Measurements from ENCODE around the gene KRT15. TPM values are rescaled to one million over a fixed set of nuclear protein-coding genes. Genes with fewer than 3 reads are reported as not detected.

KRT15 gene
- total and polyA plus RNA-seq, 7 experiments from 2014 or later, result not detected

GRCh38 chr17:41503202-41503601 lies 15.5 kb downstream of the KRT15 start:
- H3K27ac Mint-ChIP-seq, result peak overlapping the region in 1 of 9 donors; percentile 75
- H3K36me3 Mint-ChIP-seq, result no peaks in the 10 kb centered on the region
- Histone ChIP-seq H3K9me3 (ENCODE audit: control insufficient read depth in 2 of 3, low read length in 3 of 3) (no peaks in the 10 kb centered on the region), H3K27me3 (ENCODE audit: control insufficient read depth in 2 of 2, insufficient read depth in 2 of 2, low read length in 2 of 2) (no peaks in the 10 kb centered on the region), H3K27ac (ENCODE audit: low read depth, low read length) (no peak overlapping the region), H3K4me1 (ENCODE audit: control insufficient read depth in 2 of 2, insufficient read depth in 2 of 2, low read length in 2 of 2) (no peaks in the 10 kb centered on the region), H3K4me3 (ENCODE audit: low read length) (no peak overlapping the region), H3K36me3 (ENCODE audit: control insufficient read depth in 2 of 3, insufficient read depth in 3 of 3, low read length in 3 of 3) (no peaks in the 10 kb centered on the region)
- intact Hi-C loops (cut with micrococcal nuclease), result no loop called here
- peaks cover 2 to 14% (median 3%) of the 10 kb centered on the region in 7 donors for H3K4me1 Mint-ChIP-seq
- CTCF ChIA-PET, result no interaction called here
- DNase-seq (no peak), ATAC-seq (no peak)
- peaks cover 0 to 2% (median 0%) of the 10 kb centered on the region in 11 donors for H3K9me3 Mint-ChIP-seq
- POLR2A ChIA-PET, result no interaction called here
- H3K27me3 Mint-ChIP-seq, result peaks cover 0 to 8% (median 0%) of the 10 kb centered on the region in 5 donors
- no peak overlapping the region for H3K4me3 Mint-ChIP-seq

DNA sequence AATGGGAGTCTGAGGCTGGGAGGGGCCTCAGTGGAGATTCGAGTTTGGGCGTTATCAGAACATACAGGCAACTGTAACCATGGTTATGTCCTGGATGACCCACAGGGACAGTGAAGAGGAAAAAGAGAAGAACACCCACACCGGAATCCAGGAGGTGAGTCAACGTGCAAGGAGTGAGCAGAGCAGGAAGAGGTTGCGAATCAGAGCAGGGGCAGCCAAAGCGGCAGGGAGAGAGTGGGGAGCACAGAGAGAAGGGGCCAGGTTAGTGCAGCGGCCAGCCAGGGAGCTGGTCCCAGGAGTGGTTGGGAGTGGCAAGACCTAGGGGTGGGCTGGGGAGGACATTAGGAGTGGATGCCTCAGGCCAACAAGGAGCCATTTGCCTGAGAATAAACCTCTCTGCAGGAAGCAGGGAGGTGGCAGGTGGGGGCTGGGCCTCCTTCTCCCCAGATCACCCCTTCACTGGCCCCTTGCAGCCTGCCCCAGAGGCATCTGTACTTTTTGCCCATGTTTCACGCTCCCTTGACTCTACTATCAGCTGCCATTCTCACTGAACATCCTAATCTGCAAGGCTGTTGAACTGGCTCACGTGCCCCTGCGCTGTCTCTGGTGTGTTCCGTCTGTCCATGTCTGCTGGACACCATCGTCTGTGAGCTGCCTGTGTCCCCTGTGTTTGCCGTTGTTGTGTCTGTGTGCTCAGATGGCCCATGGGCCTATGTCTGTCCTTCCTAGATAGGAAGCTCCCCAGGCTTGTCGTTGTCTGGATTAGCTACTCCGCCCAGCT lies 18.4 kb downstream of the KRT15 start:
- intact Hi-C loops (cut with micrococcal nuclease), result no loop called here
- Mint-ChIP-seq H3K27me3 (peaks cover 0 to 8% (median 0%) of the 10 kb centered on the region in 5 donors), H3K36me3 (no peaks in the 10 kb centered on the region), H3K9me3 (peaks cover 0 to 2% (median 0%) of the 10 kb centered on the region in 11 donors), H3K27ac (no peak overlapping the region), H3K4me1 (peaks cover 14 to 23% (median 17%) of the 10 kb centered on the region in 7 donors), H3K4me3 (no peak overlapping the region)
- Histone ChIP-seq H3K27ac (ENCODE audit: low read depth, low read length) (no peak overlapping the region), H3K4me1 (ENCODE audit: control insufficient read depth in 2 of 2, insufficient read depth in 2 of 2, low read length in 2 of 2) (peaks cover 0 to 9% of the 10 kb centered on the region in 2 donors), H3K4me3 (ENCODE audit: low read length) (no peak overlapping the region), H3K9me3 (ENCODE audit: control insufficient read depth in 2 of 3, low read length in 3 of 3) (no peaks in the 10 kb centered on the region), H3K27me3 (ENCODE audit: control insufficient read depth in 2 of 2, insufficient read depth in 2 of 2, low read length in 2 of 2) (no peaks in the 10 kb centered on the region), H3K36me3 (ENCODE audit: control insufficient read depth in 2 of 3, insufficient read depth in 3 of 3, low read length in 3 of 3) (no peaks in the 10 kb centered on the region)
- ChIA-PET CTCF (no interaction called here), POLR2A (no interaction called here)
- DNase-seq, result no peak
- peak; percentile 43 for ATAC-seq

GRCh38 chr17:41499714-41500113 lies 19.0 kb downstream of the KRT15 start:
- Mint-ChIP-seq H3K36me3 (no peaks in the 10 kb centered on the region), H3K9me3 (peaks cover 0 to 2% (median 0%) of the 10 kb centered on the region in 11 donors), H3K4me3 (no peak overlapping the region), H3K27ac (no peak overlapping the region), H3K4me1 (peaks cover 14 to 23% (median 17%) of the 10 kb centered on the region in 7 donors), H3K27me3 (peaks cover 0 to 8% (median 0%) of the 10 kb centered on the region in 5 donors)
- H3K9me3 ChIP-seq (ENCODE audit: control insufficient read depth in 2 of 3, low read length in 3 of 3), result no peaks in the 10 kb centered on the region
- ChIA-PET POLR2A (no interaction called here), CTCF (interaction anchor here (0.9 kb wide), 1 partner anchor 177 kb away, joined by 3 read pairs; no protein-coding TSS in a partner anchor)
- H3K27me3 ChIP-seq (ENCODE audit: control insufficient read depth in 2 of 2, insufficient read depth in 2 of 2, low read length in 2 of 2), result no peaks in the 10 kb centered on the region
- intact Hi-C loops (cut with micrococcal nuclease), result no loop called here
- peaks cover 0 to 9% of the 10 kb centered on the region in 2 donors for H3K4me1 ChIP-seq (ENCODE audit: control insufficient read depth in 2 of 2, insufficient read depth in 2 of 2, low read length in 2 of 2)
- no peaks in the 10 kb centered on the region for H3K36me3 ChIP-seq (ENCODE audit: control insufficient read depth in 2 of 3, insufficient read depth in 3 of 3, low read length in 3 of 3)
- no peak overlapping the region for H3K27ac ChIP-seq (ENCODE audit: low read depth, low read length)
- no peak for ATAC-seq
- no peak overlapping the region for H3K4me3 ChIP-seq (ENCODE audit: low read length)
- no peak for DNase-seq

GRCh38 chr17:41498276-41498675 lies 20.4 kb downstream of the KRT15 start:
- no peaks in the 10 kb centered on the region for H3K36me3 ChIP-seq (ENCODE audit: control insufficient read depth in 2 of 3, insufficient read depth in 3 of 3, low read length in 3 of 3)
- DNase-seq (no peak), ATAC-seq (peak; percentile 59)
- H3K27ac ChIP-seq (ENCODE audit: low read depth, low read length), result no peak overlapping the region
- intact Hi-C loops (cut with micrococcal nuclease), result no loop called here
- Mint-ChIP-seq H3K4me3 (no peak overlapping the region), H3K27ac (peak overlapping the region in 1 of 9 donors; percentile 83), H3K4me1 (peaks cover 16 to 23% (median 19%) of the 10 kb centered on the region in 7 donors), H3K27me3 (peaks cover 0 to 8% (median 0%) of the 10 kb centered on the region in 5 donors), H3K36me3 (no peaks in the 10 kb centered on the region), H3K9me3 (peaks cover 0 to 2% (median 0%) of the 10 kb centered on the region in 11 donors)
- no peak overlapping the region for H3K4me3 ChIP-seq (ENCODE audit: low read length)
- no peaks in the 10 kb centered on the region for H3K27me3 ChIP-seq (ENCODE audit: control insufficient read depth in 2 of 2, insufficient read depth in 2 of 2, low read length in 2 of 2)
- ChIA-PET POLR2A (no interaction called here), CTCF (no interaction called here)
- peaks cover 0 to 9% of the 10 kb centered on the region in 2 donors for H3K4me1 ChIP-seq (ENCODE audit: control insufficient read depth in 2 of 2, insufficient read depth in 2 of 2, low read length in 2 of 2)
- no peaks in the 10 kb centered on the region for H3K9me3 ChIP-seq (ENCODE audit: control insufficient read depth in 2 of 3, low read length in 3 of 3)

DNA sequence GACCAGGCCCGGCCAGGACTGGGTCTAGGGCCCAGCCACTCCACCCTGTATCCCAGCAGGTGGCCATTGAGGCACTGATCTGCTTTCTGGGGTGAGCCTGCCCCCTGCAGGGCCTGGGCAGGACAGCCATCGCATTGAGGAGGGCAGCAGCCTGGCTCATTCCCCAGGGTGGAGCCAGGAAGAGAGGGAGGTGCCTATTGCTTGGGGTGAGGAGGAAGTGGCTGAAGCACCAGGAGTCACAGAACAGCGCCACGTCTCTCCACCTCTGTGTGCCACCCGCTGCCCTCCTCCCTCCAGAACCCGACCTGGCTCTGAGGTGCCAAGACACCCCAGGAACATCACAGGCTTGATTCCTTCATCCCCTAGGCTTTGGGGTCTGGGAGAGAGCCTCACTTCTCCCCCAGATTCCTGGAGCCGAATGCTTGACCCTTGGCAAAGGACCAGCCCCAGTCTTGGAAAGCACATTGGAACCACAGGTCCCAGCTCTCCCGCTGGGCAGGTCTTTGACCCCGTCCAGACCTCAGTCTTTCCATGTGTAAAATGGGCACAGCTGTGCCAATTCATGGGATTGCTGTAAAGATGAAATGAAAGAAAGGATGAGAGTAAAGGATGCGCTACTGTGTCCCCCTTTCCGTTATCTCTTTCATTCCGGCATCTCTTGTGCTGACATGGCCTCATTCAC lies 21.7 kb downstream of the KRT15 start:
- DNase-seq (peak; percentile 19 to 61 (median 48)), ATAC-seq (peak; percentile 88)
- no peak overlapping the region for H3K4me3 ChIP-seq (ENCODE audit: low read length)
- H3K27ac ChIP-seq (ENCODE audit: low read depth, low read length), result no peak overlapping the region
- H3K27me3 ChIP-seq (ENCODE audit: control insufficient read depth in 2 of 2, insufficient read depth in 2 of 2, low read length in 2 of 2), result no peaks in the 10 kb centered on the region
- H3K9me3 ChIP-seq (ENCODE audit: control insufficient read depth in 2 of 3, low read length in 3 of 3), result no peaks in the 10 kb centered on the region
- H3K4me1 ChIP-seq (ENCODE audit: control insufficient read depth in 2 of 2, insufficient read depth in 2 of 2, low read length in 2 of 2), result peaks cover 0 to 9% of the 10 kb centered on the region in 2 donors
- no peaks in the 10 kb centered on the region for H3K36me3 ChIP-seq (ENCODE audit: control insufficient read depth in 2 of 3, insufficient read depth in 3 of 3, low read length in 3 of 3)
- ChIA-PET POLR2A (interaction anchor here (0.7 kb wide), 1 partner anchor 171 kb away, joined by 7 read pairs; no protein-coding TSS in a partner anchor), CTCF (no interaction called here)
- no peaks in the 10 kb centered on the region for H3K36me3 Mint-ChIP-seq
- H3K9me3 Mint-ChIP-seq, result no peaks in the 10 kb centered on the region
- H3K27me3 Mint-ChIP-seq, result peaks cover 0 to 8% (median 0%) of the 10 kb centered on the region in 5 donors
- intact Hi-C loops (cut with micrococcal nuclease), result loop anchor here (1.0 kb wide), 2 partner anchors 82 to 588 kb away; no protein-coding TSS in a partner anchor
- peaks cover 21 to 29% (median 23%) of the 10 kb centered on the region in 7 donors for H3K4me1 Mint-ChIP-seq
- H3K27ac Mint-ChIP-seq, result peak overlapping the region in 4 of 9 donors; percentile 38 to 72 (median 57)
- H3K4me3 Mint-ChIP-seq, result peak overlapping the region in 3 of 10 donors; percentile 30 to 59 (median 52)

GRCh38 chr17:41494524-41494923 lies 24.2 kb downstream of the KRT15 start:
- no peaks in the 10 kb centered on the region for H3K9me3 ChIP-seq (ENCODE audit: control insufficient read depth in 2 of 3, low read length in 3 of 3)
- H3K27me3 ChIP-seq (ENCODE audit: control insufficient read depth in 2 of 2, insufficient read depth in 2 of 2, low read length in 2 of 2), result no peaks in the 10 kb centered on the region
- Mint-ChIP-seq H3K9me3 (no peaks in the 10 kb centered on the region), H3K4me1 (peaks cover 16 to 40% (median 33%) of the 10 kb centered on the region in 7 donors), H3K27me3 (peaks cover 0 to 2% (median 0%) of the 10 kb centered on the region in 5 donors), H3K27ac (peak overlapping the region in 3 of 9 donors; percentile 31 to 59 (median 39)), H3K4me3 (no peak overlapping the region), H3K36me3 (no peaks in the 10 kb centered on the region)
- H3K36me3 ChIP-seq (ENCODE audit: control insufficient read depth in 2 of 3, insufficient read depth in 3 of 3, low read length in 3 of 3), result no peaks in the 10 kb centered on the region
- ATAC-seq, result no peak
- no peak overlapping the region for H3K4me3 ChIP-seq (ENCODE audit: low read length)
- H3K4me1 ChIP-seq (ENCODE audit: control insufficient read depth in 2 of 2, insufficient read depth in 2 of 2, low read length in 2 of 2), result peaks cover 5 to 14% of the 10 kb centered on the region in 2 donors
- intact Hi-C loops (cut with micrococcal nuclease), result loop anchor here in 1 of 2 donors (5.0 kb wide), 1 partner anchor 172 kb away; no protein-coding TSS in a partner anchor
- DNase-seq, result no peak
- POLR2A ChIA-PET, result no interaction called here
- no peak overlapping the region for H3K27ac ChIP-seq (ENCODE audit: low read depth, low read length)
- CTCF ChIA-PET, result no interaction called here
